Cardiac fibroblast (primary cell): ENCODE data around the gene SLIT3.
A peak's percentile ranks its signal among the peaks of the same experiment; 100 is the strongest.

ENCODE experiments used
- DNase-seq, 2 donors: peaks; one replicate each; pipeline versions ENCODE4 v3.0.0 to v3.0.0-alpha.2; 2010; ENCODE audit warnings: low read depth in 2 of 2
- H3K4me3 ChIP-seq, 2 donors: replicated peaks in 1 of 2; 1 replicate in 1 of 2; 2 replicates in 1 of 2; pipeline ENCODE4 v1.5.1; 2011; ENCODE audit warnings: low read depth in 2 of 2, low read length in 2 of 2, mild to moderate bottlenecking in 2 of 2, moderate library complexity in 1 of 2
- TF ChIP-seq, protein P1 (sequence below): IDR thresholded peaks from one replicate; pipeline ENCODE4 v1.5.1; 2011; ENCODE audit warnings: low read depth, mild to moderate bottlenecking, low read length, inconsistent platforms

SLIT3 gene

DNA sequence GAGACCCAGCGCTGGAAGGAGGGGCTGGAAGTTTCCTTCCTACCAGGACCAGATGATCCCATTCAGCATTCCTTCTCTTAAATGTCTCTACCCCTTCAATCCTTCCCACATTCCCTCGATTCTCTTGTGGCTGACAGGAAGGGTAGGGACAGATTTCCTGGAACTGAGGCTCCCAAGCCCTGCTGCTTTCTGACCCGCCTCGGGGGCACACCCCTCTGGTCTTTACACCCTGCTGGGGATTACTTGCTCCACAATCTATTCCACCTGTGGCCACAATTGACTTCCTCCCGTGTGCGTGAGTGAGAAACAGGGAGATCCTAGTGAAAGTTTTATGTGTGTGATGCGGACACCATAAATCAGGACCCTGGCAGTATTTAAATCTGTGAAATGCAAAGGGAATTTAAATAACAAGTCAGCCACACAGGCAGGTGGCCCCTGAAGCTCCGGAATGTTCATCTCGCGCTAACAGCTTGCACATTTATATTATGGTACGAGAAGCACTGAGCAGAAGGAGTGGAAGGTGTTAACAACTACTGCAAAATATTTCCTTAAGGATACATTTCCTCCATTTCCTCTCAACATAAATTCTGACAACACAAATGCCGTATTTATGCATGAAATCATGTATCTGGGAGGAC lies 237.5 kb downstream of the SLIT3 start:
- DNase-seq = no peak
- H3K4me3 ChIP-seq = no peak overlapping the region
- TF ChIP-seq, protein P1, sequence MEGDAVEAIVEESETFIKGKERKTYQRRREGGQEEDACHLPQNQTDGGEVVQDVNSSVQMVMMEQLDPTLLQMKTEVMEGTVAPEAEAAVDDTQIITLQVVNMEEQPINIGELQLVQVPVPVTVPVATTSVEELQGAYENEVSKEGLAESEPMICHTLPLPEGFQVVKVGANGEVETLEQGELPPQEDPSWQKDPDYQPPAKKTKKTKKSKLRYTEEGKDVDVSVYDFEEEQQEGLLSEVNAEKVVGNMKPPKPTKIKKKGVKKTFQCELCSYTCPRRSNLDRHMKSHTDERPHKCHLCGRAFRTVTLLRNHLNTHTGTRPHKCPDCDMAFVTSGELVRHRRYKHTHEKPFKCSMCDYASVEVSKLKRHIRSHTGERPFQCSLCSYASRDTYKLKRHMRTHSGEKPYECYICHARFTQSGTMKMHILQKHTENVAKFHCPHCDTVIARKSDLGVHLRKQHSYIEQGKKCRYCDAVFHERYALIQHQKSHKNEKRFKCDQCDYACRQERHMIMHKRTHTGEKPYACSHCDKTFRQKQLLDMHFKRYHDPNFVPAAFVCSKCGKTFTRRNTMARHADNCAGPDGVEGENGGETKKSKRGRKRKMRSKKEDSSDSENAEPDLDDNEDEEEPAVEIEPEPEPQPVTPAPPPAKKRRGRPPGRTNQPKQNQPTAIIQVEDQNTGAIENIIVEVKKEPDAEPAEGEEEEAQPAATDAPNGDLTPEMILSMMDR = no peak

DNA sequence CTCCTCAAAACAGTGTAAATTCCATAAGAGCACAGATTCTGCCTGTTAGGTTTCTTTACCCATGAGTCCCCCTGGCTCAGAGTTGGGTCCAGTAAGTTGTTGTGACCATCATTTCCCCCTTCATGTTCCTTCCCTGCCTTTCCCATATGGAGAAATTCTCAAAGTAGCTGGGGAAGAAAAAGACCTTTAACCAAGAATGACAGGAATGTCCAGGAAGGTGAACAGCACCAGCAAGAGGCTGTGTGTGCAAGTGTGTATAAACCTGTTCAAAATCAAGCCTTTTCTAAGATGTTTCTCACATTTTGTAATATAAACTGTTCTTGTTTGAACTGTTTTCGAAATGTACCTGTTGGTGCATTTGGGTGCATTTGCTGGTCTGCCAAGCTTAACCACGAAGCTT lies 238.2 kb downstream of the SLIT3 start:
- TF ChIP-seq, protein P1 = no peak
- no peak overlapping the region for H3K4me3 ChIP-seq
- no peak for DNase-seq

DNA sequence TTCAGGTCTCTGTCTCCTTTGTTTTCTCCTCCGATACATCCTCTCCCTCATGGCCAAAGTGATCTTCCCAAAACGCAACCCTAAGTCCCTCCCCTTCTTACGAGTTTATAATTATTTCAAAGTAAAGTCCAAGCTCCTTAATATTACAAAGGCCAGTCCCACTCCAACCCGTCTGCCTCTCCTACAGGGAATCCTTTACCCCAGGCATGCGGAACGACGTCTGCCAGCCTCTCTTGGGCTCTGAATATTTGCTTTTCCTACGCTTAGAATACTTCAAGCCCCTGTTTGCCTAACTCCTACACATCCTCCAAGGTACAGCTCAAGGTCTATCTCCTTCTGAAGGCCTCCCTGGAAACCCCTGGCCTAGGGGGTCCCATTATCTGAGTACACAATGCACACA lies 246.4 kb downstream of the SLIT3 start:
- TF ChIP-seq, protein P1 = no peak
- H3K4me3 ChIP-seq = no peak overlapping the region
- no peak for DNase-seq

DNA sequence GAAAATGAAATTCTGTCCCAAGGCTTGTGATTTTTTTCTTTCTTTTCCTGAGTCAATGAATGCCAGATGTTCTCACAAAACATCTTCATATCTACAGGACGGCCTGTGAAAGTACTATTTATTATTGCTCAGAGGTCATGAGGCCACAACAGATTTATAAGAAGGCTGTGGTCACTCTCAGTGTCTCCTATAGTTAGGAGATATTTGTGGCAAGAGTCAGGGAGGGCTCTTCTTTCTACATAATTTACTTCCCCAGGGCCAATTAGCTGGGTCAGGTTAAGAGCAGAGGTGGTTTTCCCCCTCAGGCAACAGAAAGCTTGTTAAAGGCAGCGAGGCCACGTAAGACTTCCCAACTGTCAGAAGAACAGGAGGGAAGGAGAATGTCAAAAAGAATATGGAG lies 248.7 kb downstream of the SLIT3 start:
- TF ChIP-seq, protein P1 = no peak
- DNase-seq = no peak
- no peak overlapping the region for H3K4me3 ChIP-seq

DNA sequence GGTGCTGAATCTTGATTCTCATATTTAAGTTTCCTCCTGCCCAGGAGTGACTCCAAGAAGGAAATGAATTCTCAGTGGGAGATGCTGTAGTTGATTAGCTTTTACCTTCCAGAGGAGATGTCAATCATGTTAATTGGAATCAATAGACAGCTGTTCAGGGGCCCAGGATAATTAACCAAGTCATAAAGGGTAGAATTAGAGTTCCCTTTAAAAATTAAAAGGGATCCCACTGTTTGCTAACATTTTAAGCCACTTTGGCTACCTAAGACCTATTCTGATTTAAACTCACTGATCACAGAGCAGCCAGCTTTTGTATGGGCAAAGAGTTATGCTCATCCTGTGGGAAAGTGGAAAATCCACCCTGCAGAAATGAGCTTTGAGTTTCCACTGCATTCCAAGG lies 249.6 kb downstream of the SLIT3 start:
- DNase-seq = no peak
- TF ChIP-seq, protein P1 = no peak
- H3K4me3 ChIP-seq = no peak overlapping the region

DNA sequence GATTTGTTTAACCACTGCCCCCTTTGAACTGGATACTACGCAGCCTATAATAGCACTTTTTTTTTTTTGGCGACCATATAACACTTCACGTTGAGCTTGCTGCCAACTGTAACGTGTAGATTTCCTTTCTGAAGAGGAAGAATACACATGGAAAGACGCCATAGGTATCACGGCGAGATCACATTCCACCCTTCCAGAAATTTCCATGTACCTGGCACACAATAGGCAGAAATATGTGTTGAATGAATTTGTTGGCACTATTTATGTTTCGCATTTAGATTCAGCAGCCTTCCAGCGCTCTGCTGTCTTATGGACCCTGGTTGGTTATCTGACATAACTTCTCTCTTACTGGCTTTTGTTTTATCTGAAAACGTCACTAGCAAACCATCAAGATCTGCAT lies 250.3 kb downstream of the SLIT3 start:
- no peak overlapping the region for H3K4me3 ChIP-seq
- no peak for DNase-seq
- TF ChIP-seq, protein P1 = no peak

DNA sequence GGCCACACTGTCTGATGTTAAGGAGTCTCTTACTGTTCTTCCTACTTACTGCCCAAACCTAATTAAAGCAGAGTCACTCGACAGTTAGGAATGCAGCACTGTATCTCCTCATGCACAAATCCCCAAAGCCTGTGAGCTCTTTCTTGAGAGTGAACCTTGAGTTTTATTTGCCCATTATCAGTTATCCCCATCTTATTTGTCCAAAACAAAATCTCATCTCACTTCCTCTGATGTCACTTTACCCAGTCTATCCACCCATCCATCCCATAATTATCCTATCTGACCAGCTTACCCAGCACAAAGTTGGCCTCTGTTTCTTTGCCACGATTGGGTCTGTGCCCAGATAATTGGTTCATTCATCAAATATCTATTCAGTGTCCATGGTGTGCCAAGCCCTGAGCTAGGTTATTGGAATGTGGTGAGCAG lies 250.8 kb downstream of the SLIT3 start:
- DNase-seq = peak in 1 of 2 donors; percentile 38
- H3K4me3 ChIP-seq = no peak overlapping the region
- TF ChIP-seq, protein P1 = no peak
